Transverse colon (tissue), 4 donors: ENCODE measurements around the gene PLXNB2. TPM values are rescaled to one million over a fixed set of nuclear protein-coding genes. Genes with fewer than 3 reads are reported as not detected.

ENCODE experiments used
- DNase-seq: peaks from one replicate; pipeline ENCODE4 v3.0.0-alpha.2; 2019
- H3K27ac ChIP-seq, 4 donors: fragments of 200-600 bp; sonication (generic); 2 replicates each; pipeline ENCODE4 v1.5.1; 2016 to 2018; ENCODE audit warnings: inconsistent platforms in 4 of 4
- H3K27me3 ChIP-seq: fragments of 200-600 bp; sonication (generic); 2 replicates; pipeline ENCODE4 v1.5.1; 2017; ENCODE audit warnings: inconsistent platforms
- H3K36me3 ChIP-seq, 4 donors: fragments of 200-600 bp; sonication (generic); 2 replicates each; pipeline ENCODE4 v1.5.1; 2017 to 2019; ENCODE audit warnings: inconsistent platforms in 4 of 4
- H3K4me1 ChIP-seq, 4 donors: fragments of 200-600 bp; sonication (generic); 2 replicates each; pipeline ENCODE4 v1.5.1; 2017 to 2020; ENCODE audit warnings: inconsistent platforms in 4 of 4
- H3K4me3 ChIP-seq, 4 donors: fragments of 200-600 bp; sonication (generic); 1 replicate in 1 of 4; 2 replicates in 3 of 4; pipeline versions ENCODE4 v1.5.1 to v1.6.1; 2017 to 2019; ENCODE audit warnings: inconsistent platforms in 4 of 4
- H3K9me3 ChIP-seq, 2 donors: fragments of 200-600 bp; sonication (generic); 2 replicates each; pipeline ENCODE4 v1.5.1; 2017 to 2019; ENCODE audit warnings: inconsistent platforms in 2 of 2
- CTCF ChIP-seq, 5 experiments: fragments of 200-600 bp in 3 of 5; fragments of 450-650 bp in 2 of 5; sonication (generic) in 3 of 5; IDR thresholded peaks; 1 replicate in 2 of 5; 2 replicates in 3 of 5; pipeline ENCODE4 v1.5.1; 2016 to 2017; ENCODE audit warnings: antibody characterized with exemption in 5 of 5, inconsistent platforms in 3 of 5, mild to moderate bottlenecking in 2 of 5, moderate library complexity in 1 of 5
- EP300 ChIP-seq: sonication (generic); formaldehyde crosslinking; IDR thresholded peaks from one replicate; pipeline ENCODE4 v1.6.1; 2017; ENCODE audit warnings: antibody characterized with exemption, low read depth
- POLR2A ChIP-seq: fragments of 450-650 bp; IDR thresholded peaks from one replicate; pipeline ENCODE4 v1.6.1; 2016; ENCODE audit warnings: antibody characterized with exemption, mild to moderate bottlenecking, moderate library complexity
- POLR2AphosphoS5 ChIP-seq, 3 donors: sonication (generic); formaldehyde crosslinking; IDR thresholded peaks; one replicate each; pipeline ENCODE4 v1.6.1; 2016; ENCODE audit warnings: antibody characterized with exemption in 3 of 3
- WGBS, 2 donors: methylation state at CpG; one replicate each; pipeline ENCODE4 v1.1.5; 2018; ENCODE audit warnings: low coverage in 1 of 2; 5-methylcytosine and 5-hydroxymethylcytosine counted together
- in situ Hi-C, 4 donors: fragments of 200-750 bp; cut with MboI; loops; one replicate each; pipeline versions ENCODE4 v1.15.0 to v1.15.1; 2017; ENCODE audit warnings: low sequenced_read_pairs in 3 of 4, low pct_ligation_motif_present in 1 of 4, low pct_unique_long_range_greater_than_20kb in 1 of 4
- intact Hi-C: fragments of 100-400 bp; cut with DNase I; formaldehyde crosslinking; loops from one replicate; pipeline ENCODE4 v1.15.1; 2023; ENCODE audit warnings: low total_unique reads
- total RNA-seq, 4 donors: library from RNA; depleted of rRNA; stranded (reverse); fragments of >200 nt; gene quantifications; one replicate each; pipeline ENCODE4 v1.1.0, GENCODE V29; 2016

The PLXNB2 gene
- 100 to 1,000 TPM; 305 to 880 (median 460) TPM for total RNA-seq

- Histone ChIP-seq H3K27me3 (no peaks in the 10 kb centered on the region), H3K9me3 (no peaks in the 10 kb centered on the region), H3K27ac (peak within 1 kb of the TSS; percentile 92 to 97 (median 95)), H3K36me3 (no peaks in the 10 kb centered on the region), H3K4me1 (peaks cover 39 to 65% (median 55%) of the 10 kb centered on the region in 4 donors), H3K4me3 (peak within 1 kb of the TSS; percentile 48 to 97 (median 93))
- intact Hi-C loops, result no loop called here
- peak; percentile 85 for DNase-seq
- TF ChIP-seq EP300 (no peak), POLR2A (peak; percentile 43), CTCF (IDR thresholded peaks at IDR 0.05) (no peak), POLR2AphosphoS5 (IDR thresholded peaks at IDR 0.05) (peak; percentile 65 to 82 (median 80))
- 1% methylated on average over 27 of the region's 105 CpGs; no CpG with 5 or more reads in 1 of the 2 donors for WGBS, 2 donors
- in situ Hi-C loops, result no loop called here
Observed at GRCh38 chr22:50306753-50307749, at the start of gene PLXNB2. TSS of gene PLXNB2 (minus strand) at chr22:50307646. CDS start at chr22:50290584, 17,062 bp downstream.

- in situ Hi-C loops (no loop called here), intact Hi-C loops (no loop called here)
- Histone ChIP-seq H3K27ac (no peak overlapping the region), H3K9me3 (no peaks in the 10 kb centered on the region), H3K4me1 (peaks cover 0 to 5% (median 0%) of the 10 kb centered on the region in 4 donors), H3K27me3 (no peaks in the 10 kb centered on the region), H3K4me3 (no peak overlapping the region), H3K36me3 (peaks cover 0 to 6% (median 0%) of the 10 kb centered on the region in 4 donors)
- WGBS, 2 donors, result 85 to 86% methylated on average over 1 of the region's 1 CpG
- DNase-seq, result no peak
- TF ChIP-seq POLR2AphosphoS5 (IDR thresholded peaks at IDR 0.05) (no peak), CTCF (IDR thresholded peaks at IDR 0.05) (no peak), EP300 (no peak), POLR2A (no peak)
Observed at GRCh38 chr22:50357222-50357621, 49.8 kb upstream of the PLXNB2 start.

- intact Hi-C loops, result no loop called here
- 90% methylated on average over 6 to 8 of the region's 8 CpGs for WGBS, 2 donors
- in situ Hi-C loops, result no loop called here
Observed at GRCh38 chr22:50356186-50356585, 48.7 kb upstream of the PLXNB2 start.

More at GRCh38 chr22:50356186-50356585, 48.7 kb upstream of the PLXNB2 start:
- Histone ChIP-seq H3K4me3 (no peak overlapping the region), H3K27me3 (no peaks in the 10 kb centered on the region), H3K27ac (no peak overlapping the region), H3K36me3 (peaks cover 0 to 6% (median 0%) of the 10 kb centered on the region in 4 donors), H3K4me1 (peaks cover 0 to 5% (median 0%) of the 10 kb centered on the region in 4 donors), H3K9me3 (no peaks in the 10 kb centered on the region)
- no peak for DNase-seq
- TF ChIP-seq CTCF (IDR thresholded peaks at IDR 0.05) (no peak), POLR2AphosphoS5 (IDR thresholded peaks at IDR 0.05) (no peak), POLR2A (no peak), EP300 (no peak)
